Ectodermal cell (in vitro differentiated cells): ENCODE data around the gene SLK.

Experiments used
- H3K27ac ChIP-seq: 2 replicates; pipeline ENCODE4 v1.7.0; 2013; ENCODE audit warnings: mild to moderate bottlenecking, low read depth, low read length; ENCODE audit not compliant: insufficient read depth, poor library complexity, severe bottlenecking
- H3K27me3 ChIP-seq: 2 replicates; pipeline ENCODE4 v1.7.0; 2013; ENCODE audit warnings: mild to moderate bottlenecking, low read length; ENCODE audit not compliant: insufficient read depth, control insufficient read depth, poor library complexity, severe bottlenecking
- H3K36me3 ChIP-seq: one replicate; pipeline ENCODE4 v1.7.0; 2013; ENCODE audit warnings: low read length; ENCODE audit not compliant: control insufficient read depth, insufficient read depth
- H3K4me1 ChIP-seq: one replicate; pipeline ENCODE4 v1.7.0; 2013; ENCODE audit warnings: low read length; ENCODE audit not compliant: control insufficient read depth, insufficient read depth
- H3K4me3 ChIP-seq: 2 replicates; pipeline ENCODE4 v1.7.0; 2013; ENCODE audit warnings: low read depth, low read length, control low read depth; ENCODE audit not compliant: insufficient read depth
- H3K9me3 ChIP-seq: 2 replicates; pipeline ENCODE4 v1.7.0; 2013; ENCODE audit warnings: mild to moderate bottlenecking, low read length, moderate library complexity; ENCODE audit not compliant: control insufficient read depth
- WGBS, 2 experiments: methylation state at CpG; one replicate each; pipeline ENCODE4 v1.1.7; 2013; ENCODE audit warnings: missing lambda C conversion rate in 2 of 2; 5-methylcytosine and 5-hydroxymethylcytosine counted together

SLK gene

GRCh38 chr10:103926722-103927319, 40.1 kb upstream of the SLK start:
- H3K27ac ChIP-seq = no peak overlapping the region
- WGBS, 2 experiments = 58 to 90% methylated on average over 1 to 2 of the region's 2 CpGs
- no peaks in the 10 kb centered on the region for H3K27me3 ChIP-seq
- no peaks in the 10 kb centered on the region for H3K36me3 ChIP-seq
- no peaks in the 10 kb centered on the region for H3K9me3 ChIP-seq
- no peaks in the 10 kb centered on the region for H3K4me1 ChIP-seq
- H3K4me3 ChIP-seq = no peak overlapping the region

GRCh38 chr10:103928784-103929183, 38.2 kb upstream of the SLK start:
- H3K9me3 ChIP-seq = no peaks in the 10 kb centered on the region
- H3K4me3 ChIP-seq = no peak overlapping the region
- H3K27me3 ChIP-seq = no peaks in the 10 kb centered on the region
- no peaks in the 10 kb centered on the region for H3K36me3 ChIP-seq
- no peaks in the 10 kb centered on the region for H3K4me1 ChIP-seq
- H3K27ac ChIP-seq = no peak overlapping the region
- 82 to 84% methylated on average over 6 of the region's 6 CpGs for WGBS, 2 experiments

- H3K4me1 ChIP-seq = no peaks in the 10 kb centered on the region
- H3K9me3 ChIP-seq = no peaks in the 10 kb centered on the region
- H3K4me3 ChIP-seq = no peak overlapping the region
- no peaks in the 10 kb centered on the region for H3K36me3 ChIP-seq
- 71 to 75% methylated on average over 7 of the region's 7 CpGs for WGBS, 2 experiments
- no peaks in the 10 kb centered on the region for H3K27me3 ChIP-seq
- H3K27ac ChIP-seq = no peak overlapping the region
Measured at GRCh38 chr10:103929381-103929921, 37.5 kb upstream of the SLK start.

- H3K36me3 ChIP-seq = no peaks in the 10 kb centered on the region
- WGBS, 2 experiments = 100% methylated on average over 1 of the region's 1 CpG
- H3K27me3 ChIP-seq = no peaks in the 10 kb centered on the region
- no peak overlapping the region for H3K27ac ChIP-seq
- no peaks in the 10 kb centered on the region for H3K4me1 ChIP-seq
- no peak overlapping the region for H3K4me3 ChIP-seq
- H3K9me3 ChIP-seq = no peaks in the 10 kb centered on the region
Measured at GRCh38 chr10:103930449-103930848, 36.5 kb upstream of the SLK start.

- H3K4me3 ChIP-seq = no peak overlapping the region
- no peaks in the 10 kb centered on the region for H3K27me3 ChIP-seq
- H3K27ac ChIP-seq = no peak overlapping the region
- H3K36me3 ChIP-seq = no peaks in the 10 kb centered on the region
- no peaks in the 10 kb centered on the region for H3K9me3 ChIP-seq
- WGBS, 2 experiments = 92 to 93% methylated on average over 5 to 6 of the region's 6 CpGs
- no peaks in the 10 kb centered on the region for H3K4me1 ChIP-seq
Measured at GRCh38 chr10:103930881-103931280, 36.1 kb upstream of the SLK start.

- H3K27me3 ChIP-seq = no peaks in the 10 kb centered on the region
- 95 to 96% methylated on average over 2 of the region's 2 CpGs for WGBS, 2 experiments
- no peaks in the 10 kb centered on the region for H3K9me3 ChIP-seq
- H3K27ac ChIP-seq = no peak overlapping the region
- no peaks in the 10 kb centered on the region for H3K36me3 ChIP-seq
- H3K4me3 ChIP-seq = no peak overlapping the region
- H3K4me1 ChIP-seq = no peaks in the 10 kb centered on the region
Measured at GRCh38 chr10:103931603-103932002, 35.3 kb upstream of the SLK start.

GRCh38 chr10:103932271-103932670, 34.7 kb upstream of the SLK start:
- H3K9me3 ChIP-seq = no peaks in the 10 kb centered on the region

GRCh38 chr10:103932971-103933370, 34.0 kb upstream of the SLK start:
- 92 to 100% methylated on average over 2 to 3 of the region's 3 CpGs for WGBS, 2 experiments
- H3K36me3 ChIP-seq = no peaks in the 10 kb centered on the region
- H3K27ac ChIP-seq = no peak overlapping the region
- H3K9me3 ChIP-seq = no peaks in the 10 kb centered on the region
- H3K4me1 ChIP-seq = no peaks in the 10 kb centered on the region
- H3K4me3 ChIP-seq = no peak overlapping the region
- no peaks in the 10 kb centered on the region for H3K27me3 ChIP-seq

More at GRCh38 chr10:103932271-103932670, 34.7 kb upstream of the SLK start:
- Histone ChIP-seq H3K27ac (no peak overlapping the region), H3K36me3 (no peaks in the 10 kb centered on the region), H3K27me3 (no peaks in the 10 kb centered on the region), H3K4me1 (no peaks in the 10 kb centered on the region), H3K4me3 (no peak overlapping the region)
- 89 to 93% methylated on average over 7 of the region's 7 CpGs for WGBS, 2 experiments

GRCh38 chr10:103933557-103934121, 33.3 kb upstream of the SLK start:
- Histone ChIP-seq H3K27me3 (no peaks in the 10 kb centered on the region), H3K4me1 (no peaks in the 10 kb centered on the region), H3K36me3 (no peaks in the 10 kb centered on the region), H3K9me3 (no peaks in the 10 kb centered on the region), H3K27ac (no peak overlapping the region), H3K4me3 (no peak overlapping the region)
- 77 to 82% methylated on average over 4 of the region's 4 CpGs for WGBS, 2 experiments

- Histone ChIP-seq H3K27me3 (no peaks in the 10 kb centered on the region), H3K27ac (no peak overlapping the region), H3K9me3 (no peaks in the 10 kb centered on the region), H3K4me1 (no peaks in the 10 kb centered on the region), H3K36me3 (no peaks in the 10 kb centered on the region), H3K4me3 (no peak overlapping the region)
- WGBS, 2 experiments = 88% methylated on average over 5 to 6 of the region's 6 CpGs
Measured at GRCh38 chr10:103934308-103934707, 32.6 kb upstream of the SLK start.
